Activated CD8-positive, alpha-beta memory T cell treated with anti-CD3 and anti-CD28 coated beads, Interleukin-2, amount 50 U/mL, for 24 hours (primary cell): ENCODE data around the gene ASIC2.
A peak's percentile ranks its signal among the peaks of the same experiment; 100 is the strongest.

Experiments
- DNase-seq: peaks from one replicate; pipeline ENCODE4 v3.0.0-alpha.2; 2020; ENCODE audit errors: extremely low read depth

ASIC2 gene

DNA sequence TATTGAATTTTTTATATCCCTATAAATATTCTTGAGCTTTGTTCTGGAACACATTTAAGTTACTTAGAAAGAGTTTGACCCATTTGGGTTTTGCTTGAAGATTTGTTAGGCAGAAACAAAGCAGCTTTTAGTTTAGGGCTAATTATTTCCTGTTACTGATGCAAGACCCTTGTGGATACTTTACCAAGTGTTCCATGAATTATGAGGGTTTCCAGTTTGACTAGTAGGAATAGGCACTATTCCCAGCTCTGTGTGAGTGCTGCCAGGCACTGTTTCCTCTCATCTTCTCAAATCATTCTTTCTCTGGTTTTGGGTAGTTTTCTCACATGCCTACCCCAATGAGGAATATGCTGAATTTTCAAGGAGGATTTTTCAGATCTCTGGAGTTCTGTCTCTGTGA is 221.4 kb downstream of the ASIC2 start:
- no peak for DNase-seq

- DNase-seq: no peak
These were observed 235.5 kb downstream of the ASIC2 start for GRCh38 chr17:33057564-33057963.

GRCh38 chr17:33056399-33057146 is 236.5 kb downstream of the ASIC2 start:
- no peak for DNase-seq

- no peak for DNase-seq
These were observed 237.3 kb downstream of the ASIC2 start for GRCh38 chr17:33055746-33056145.

- no peak for DNase-seq
These were observed 237.9 kb downstream of the ASIC2 start for GRCh38 chr17:33055171-33055611.

DNA sequence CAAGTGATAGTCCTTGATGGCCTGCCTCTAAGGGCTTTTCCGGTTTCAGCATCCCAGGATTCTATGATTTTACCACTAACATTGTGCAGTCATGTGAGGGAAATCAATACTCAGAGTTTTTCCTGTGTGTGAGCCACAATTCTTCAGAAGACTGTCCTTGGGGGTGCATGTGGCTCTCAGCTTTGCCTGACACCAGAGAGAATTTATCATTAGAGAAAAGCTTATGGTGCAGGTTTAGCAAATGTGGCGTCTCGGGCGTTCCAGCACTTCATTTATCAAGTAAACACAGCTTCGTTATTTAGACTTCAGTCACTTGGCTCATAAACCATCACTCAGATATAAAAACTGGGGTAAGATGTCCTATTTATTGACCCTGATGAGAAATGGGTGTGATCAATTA is 238.7 kb downstream of the ASIC2 start:
- DNase-seq: no peak

- no peak for DNase-seq
These were observed 239.4 kb downstream of the ASIC2 start for GRCh38 chr17:33053676-33054075.

- DNase-seq: no peak
These were observed 240.2 kb downstream of the ASIC2 start for GRCh38 chr17:33052856-33053255.

DNA sequence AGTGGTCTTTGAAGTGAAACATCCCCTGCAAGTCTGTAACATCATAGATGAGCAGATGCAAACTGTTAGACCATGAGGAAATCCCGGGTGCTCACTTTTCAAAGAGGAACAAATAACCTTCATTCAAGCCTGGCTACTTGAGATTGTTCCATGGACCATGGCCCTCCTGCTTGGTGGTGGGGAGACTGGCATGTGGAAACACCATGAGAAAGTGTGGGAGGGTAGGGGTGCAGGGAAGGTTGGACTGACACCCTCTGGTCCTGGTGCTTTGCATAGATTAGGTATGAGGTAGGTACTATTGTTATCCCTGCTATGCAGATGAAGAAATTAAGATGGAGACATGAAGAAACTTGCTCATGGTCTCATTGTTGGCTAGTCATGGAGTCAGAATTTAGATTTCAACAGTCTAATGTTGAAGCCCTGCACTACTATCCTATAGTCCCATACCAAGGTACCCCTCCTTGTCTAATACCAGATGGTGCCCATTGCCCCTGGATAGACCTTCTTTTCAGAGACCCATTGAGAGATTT is 242.4 kb downstream of the ASIC2 start:
- no peak for DNase-seq

DNA sequence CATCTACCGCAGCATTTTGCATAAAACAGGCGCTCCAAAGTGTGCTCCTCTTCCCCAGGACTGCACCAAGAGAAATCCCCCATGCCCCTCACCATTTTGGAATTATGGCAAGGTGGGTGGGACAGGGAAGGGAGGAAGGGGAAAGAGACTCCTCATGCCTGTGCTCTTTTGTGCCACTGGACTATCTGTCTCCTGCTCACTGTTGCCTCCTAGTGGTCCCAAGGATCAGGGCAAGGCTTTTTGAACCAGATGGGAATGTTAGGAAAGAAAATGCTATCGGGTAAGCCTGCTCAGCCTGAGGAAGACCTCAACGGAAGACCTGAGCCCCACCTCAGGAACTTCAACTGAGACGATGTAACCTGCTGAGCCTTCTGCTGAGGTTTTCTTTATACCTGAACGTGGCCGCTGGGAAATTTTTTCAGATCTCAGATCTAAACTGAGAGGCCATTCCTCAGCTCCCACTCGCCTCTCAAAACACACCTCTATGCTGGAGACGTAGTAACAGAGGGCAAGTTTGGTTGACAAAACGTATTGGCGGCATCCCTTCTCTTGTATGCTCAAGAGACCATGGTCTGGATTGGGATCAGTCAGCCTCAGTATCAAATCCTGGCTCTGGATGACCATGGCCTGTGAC is 243.2 kb downstream of the ASIC2 start:
- peak; percentile 6 for DNase-seq

DNA sequence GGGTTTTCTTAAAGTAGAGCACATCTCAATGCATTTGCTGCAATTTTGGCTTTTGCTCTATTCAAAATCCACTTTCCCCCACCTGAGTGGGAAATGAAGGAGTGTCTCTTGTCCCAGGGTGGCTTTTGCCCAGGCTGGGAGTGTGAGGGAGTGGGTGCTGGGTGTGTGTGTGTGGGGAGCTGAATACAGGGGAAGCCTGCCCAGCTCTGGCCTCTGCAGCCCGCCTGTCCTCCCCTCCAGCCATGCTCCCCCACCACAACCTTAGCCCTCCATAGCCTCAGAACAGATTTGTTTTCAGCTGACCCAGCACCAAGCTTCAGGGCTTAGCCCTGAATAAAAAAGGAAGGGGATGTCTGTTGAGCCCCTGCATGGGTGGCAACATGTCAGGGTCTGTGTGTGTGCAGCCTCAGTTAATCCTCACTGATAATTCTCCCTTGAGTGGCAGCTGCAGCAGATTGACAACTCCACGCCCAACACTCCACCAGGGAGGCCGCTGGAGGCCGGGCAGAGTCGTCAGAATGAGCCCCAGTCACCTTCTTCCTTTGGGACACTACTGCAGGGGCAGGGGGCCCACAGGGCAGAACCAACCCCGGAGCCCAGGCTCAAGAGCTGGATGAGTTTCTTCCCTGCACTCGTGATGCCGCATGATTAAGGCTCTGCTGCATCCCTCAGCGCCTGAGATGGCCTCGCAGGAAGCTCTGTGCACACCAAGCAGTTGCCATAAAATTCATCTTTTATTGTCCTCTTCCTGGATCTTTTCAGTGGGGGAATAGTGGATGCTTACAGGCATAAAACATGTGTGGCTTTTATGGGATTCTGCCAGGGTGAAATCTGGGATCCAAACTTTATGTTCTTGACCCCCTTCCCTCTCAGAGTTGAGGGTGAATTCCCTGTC is 246.5 kb downstream of the ASIC2 start:
- no peak for DNase-seq

- DNase-seq: no peak
These were observed 247.9 kb downstream of the ASIC2 start for GRCh38 chr17:33045216-33045615.

GRCh38 chr17:33044771-33045170 is 248.3 kb downstream of the ASIC2 start:
- no peak for DNase-seq

DNA sequence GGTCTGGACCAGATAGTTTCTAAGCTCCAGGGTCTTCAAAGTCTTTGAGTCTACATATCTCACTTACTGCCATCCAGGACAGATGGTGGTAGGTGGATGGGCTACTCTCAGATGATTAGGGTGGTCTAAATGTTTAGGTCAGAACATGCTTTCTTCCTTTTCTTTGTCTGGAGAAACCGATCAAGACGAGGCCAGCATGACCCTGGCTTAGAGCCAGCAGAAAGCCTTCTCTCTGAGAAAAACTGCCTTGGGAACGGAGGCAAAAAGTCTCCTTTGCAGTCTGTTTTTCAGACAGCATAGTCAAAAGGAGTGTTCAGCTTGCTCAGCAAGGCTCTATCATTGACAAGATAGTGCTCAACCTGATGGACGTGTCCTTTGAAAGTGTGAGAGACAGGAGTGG is 252.6 kb downstream of the ASIC2 start:
- no peak for DNase-seq

- no peak for DNase-seq
These were observed 253.2 kb downstream of the ASIC2 start for GRCh38 chr17:33039874-33040273.

DNA sequence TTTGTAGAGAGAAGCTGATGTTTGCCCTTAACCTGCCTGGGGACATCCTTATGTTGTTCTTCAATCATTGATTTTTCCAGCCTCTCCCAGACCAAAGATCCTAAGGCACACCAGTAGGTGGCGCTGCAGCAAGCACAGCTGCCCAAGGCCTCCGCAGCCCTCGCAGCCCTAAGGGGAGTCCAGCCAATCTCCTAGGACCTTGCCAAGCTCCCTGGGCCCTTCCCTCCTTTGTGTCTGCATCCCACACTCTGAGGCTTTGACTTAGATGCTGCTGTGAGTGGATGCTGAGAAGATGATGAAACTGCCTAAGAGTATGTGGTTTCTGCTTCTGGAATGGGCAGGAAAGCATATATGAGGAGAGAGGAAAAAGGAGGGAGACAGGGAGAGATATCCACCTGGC is 254.4 kb downstream of the ASIC2 start:
- DNase-seq: no peak

DNA sequence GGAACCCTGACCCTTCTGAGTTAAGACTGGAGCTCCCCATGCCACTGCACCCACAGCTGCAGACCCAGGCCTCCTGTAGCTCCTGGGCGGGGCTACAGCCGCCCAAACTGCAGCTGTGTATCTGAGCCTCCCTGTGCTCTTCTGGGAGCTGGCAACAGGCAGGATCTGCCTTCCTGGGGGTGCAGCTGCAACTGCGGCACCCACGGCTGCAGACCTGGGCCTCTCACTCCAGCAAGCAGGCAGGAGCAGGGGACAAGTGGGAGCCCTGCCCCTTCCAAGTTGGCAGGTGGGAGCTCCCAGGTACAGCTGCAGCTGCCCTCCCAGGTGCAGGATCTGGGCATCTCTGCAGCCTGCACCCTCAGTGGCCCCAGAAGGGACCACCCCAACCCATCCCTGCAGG is 259.9 kb downstream of the ASIC2 start:
- no peak for DNase-seq

DNA sequence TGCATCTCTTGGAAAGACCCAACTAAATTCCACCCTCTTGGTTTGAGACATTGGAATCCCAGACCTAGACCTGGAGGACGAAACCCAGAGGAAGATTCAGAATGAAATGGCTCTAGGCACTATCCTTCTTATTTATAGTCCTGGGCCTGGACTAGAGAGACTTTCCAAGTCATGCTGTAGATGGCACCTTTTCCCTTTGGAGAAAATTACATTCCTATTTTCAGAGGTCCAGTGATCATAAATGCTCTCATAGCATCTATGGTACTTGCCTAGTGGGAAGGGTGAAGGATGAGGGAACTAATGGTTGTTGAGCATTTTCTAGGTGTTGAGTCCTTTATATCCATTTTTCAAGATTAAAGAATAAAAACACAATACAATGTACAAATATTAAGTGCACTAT is 264.3 kb downstream of the ASIC2 start:
- DNase-seq: no peak

GRCh38 chr17:33028061-33028460 is 265.0 kb downstream of the ASIC2 start:
- DNase-seq: no peak

DNA sequence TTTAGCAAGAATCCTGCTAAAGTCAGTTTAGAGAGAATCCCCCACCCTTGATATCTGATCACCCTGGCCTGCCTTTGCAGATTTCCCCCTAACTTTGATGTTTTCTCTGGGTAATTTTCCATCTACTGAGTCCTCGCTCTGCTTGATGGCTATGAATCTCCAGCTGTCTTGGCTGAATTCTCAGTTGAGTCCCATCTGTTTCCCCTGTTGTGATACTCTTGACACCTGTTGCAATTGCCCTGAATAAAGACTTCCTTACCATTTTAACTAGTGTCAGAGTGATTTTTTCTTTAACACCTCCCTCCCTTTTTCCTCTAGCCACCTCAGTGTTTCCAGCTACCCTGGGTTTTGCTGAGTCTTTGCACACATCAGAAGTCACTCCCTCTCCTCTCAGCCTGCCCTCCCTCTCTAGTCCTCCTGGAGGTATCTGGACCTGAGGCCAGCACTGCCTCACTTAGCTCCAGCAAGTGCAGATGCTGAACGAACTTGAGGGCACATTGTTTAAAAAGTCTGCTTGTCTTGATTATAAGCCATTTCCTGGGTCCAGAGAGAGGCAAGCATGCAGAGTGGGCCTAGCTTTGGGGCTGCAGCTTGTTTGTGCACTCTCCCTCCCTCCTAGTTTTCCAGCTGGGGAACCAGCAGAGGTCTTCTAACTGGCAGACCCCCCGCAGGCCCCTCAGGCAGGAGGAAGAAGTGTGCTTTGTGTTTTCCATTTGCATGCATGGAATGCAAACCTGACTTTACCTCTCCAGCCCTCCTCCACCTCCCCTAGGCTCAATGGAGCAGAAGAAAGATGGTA is 268.2 kb downstream of the ASIC2 start:
- no peak for DNase-seq

DNA sequence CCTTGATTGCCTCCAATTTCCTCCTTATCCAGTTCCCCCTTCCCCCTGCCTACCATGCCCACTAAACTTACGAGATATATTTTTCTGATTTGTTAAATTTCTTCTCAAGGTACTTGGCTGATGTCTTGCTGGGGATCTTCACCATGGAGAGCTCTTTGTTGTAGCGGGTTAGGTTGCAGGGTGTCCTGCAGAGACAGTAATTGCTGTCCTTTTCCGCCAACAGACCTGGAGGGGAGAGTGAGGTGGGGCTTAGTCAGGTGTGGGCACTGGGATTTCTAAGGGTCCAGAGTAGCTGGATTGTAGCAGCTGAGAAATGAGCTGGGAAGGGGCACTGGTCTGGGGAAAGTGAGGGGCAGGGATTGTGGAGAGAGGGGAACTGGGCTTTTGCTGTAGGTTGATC is 269.3 kb downstream of the ASIC2 start:
- no peak for DNase-seq
